Muscle of leg (tissue), 11 donors: ENCODE measurements around the gene CREB3L1. TPM values are rescaled to one million over a fixed set of nuclear protein-coding genes. Genes with fewer than 3 reads are reported as not detected.

Experiments
- DNase-seq: peaks from one replicate; pipeline ENCODE4 v3.0.0; 2013
- H3K27ac ChIP-seq: one replicate; pipeline ENCODE4 v1.5.1; 2013; ENCODE audit warnings: mild to moderate bottlenecking, low read length, control low read depth
- H3K27me3 ChIP-seq: one replicate; pipeline ENCODE4 v1.6.1; 2013; ENCODE audit warnings: low read length; ENCODE audit not compliant: control insufficient read depth, insufficient read depth
- H3K36me3 ChIP-seq: one replicate; pipeline ENCODE4 v1.6.1; 2013; ENCODE audit warnings: low read length; ENCODE audit not compliant: control insufficient read depth, insufficient read depth
- H3K4me1 ChIP-seq: one replicate; pipeline ENCODE4 v1.6.1; 2013; ENCODE audit warnings: low read length; ENCODE audit not compliant: control insufficient read depth, insufficient read depth
- H3K4me3 ChIP-seq: one replicate; pipeline ENCODE4 v1.5.1; 2013; ENCODE audit warnings: low read length, control low read depth
- H3K9me3 ChIP-seq: replicated peaks from 2 replicates; pipeline ENCODE4 v1.6.1; 2013; ENCODE audit warnings: low read depth, low read length; ENCODE audit not compliant: control insufficient read depth
- WGBS: methylation state at CpG from one replicate; pipeline ENCODE4 v1.1.5; 2013; ENCODE audit warnings: missing lambda C conversion rate; ENCODE audit not compliant: insufficient coverage; 5-methylcytosine and 5-hydroxymethylcytosine counted together
- polyA plus RNA-seq, 8 donors: library from polyadenylated mRNA; unstranded; fragments of 120-200 nt; gene quantifications; one replicate each; pipeline versions ENCODE4 v1.2.1 to v1.2.3, GENCODE V29; 2013; ENCODE audit warnings: inconsistent platforms in 1 of 8, low replicate concordance in 1 of 8; ENCODE audit not compliant: insufficient read length in 8 of 8, insufficient read depth in 1 of 8
- total RNA-seq: library from RNA; stranded (reverse); fragments of 120-200 nt; gene quantifications from one replicate; pipeline ENCODE4 v1.2.4, GENCODE V29; 2013

Gene CREB3L1
- total and polyA plus RNA-seq, 9 donors, result 14.2 to 70.7 (median 43.8) TPM

DNA sequence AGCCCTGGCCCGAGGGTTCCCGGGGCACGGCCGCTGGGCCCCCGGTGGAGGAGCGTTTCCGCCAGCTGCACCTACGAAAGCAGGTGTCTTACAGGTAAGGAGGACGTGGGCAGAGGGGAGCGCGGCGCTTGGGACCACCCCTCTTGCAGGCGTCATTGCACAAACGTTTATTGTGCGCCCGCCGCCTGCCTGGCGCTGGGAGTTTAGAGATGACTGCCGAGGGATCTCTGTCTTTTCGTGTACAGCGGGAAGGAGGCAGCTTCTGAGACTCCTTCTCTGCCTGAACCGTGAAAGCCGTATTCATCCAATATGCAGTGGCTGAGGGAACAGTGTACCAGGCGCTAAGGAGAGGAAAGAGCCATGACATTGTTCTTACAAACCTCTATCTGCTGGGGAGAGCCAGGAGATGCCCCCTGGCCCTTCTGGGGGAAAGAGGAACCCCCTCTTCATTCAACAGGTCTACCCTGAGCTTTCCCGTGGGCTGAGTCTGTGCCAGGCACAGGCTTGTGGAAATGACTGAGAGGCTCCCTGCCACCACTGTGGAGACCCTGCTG is 56.0 kb downstream of the CREB3L1 start:
- DNase-seq, result no peak
- Histone ChIP-seq H3K9me3 (no peaks in the 10 kb centered on the region), H3K4me3 (peak overlapping the region; percentile 17), H3K27ac (no peak overlapping the region), H3K27me3 (peaks cover 50% of the 10 kb centered on the region), H3K4me1 (peaks cover 28% of the 10 kb centered on the region), H3K36me3 (no peaks in the 10 kb centered on the region)
- 1% methylated on average over 14 of the region's 25 CpGs for WGBS

DNA sequence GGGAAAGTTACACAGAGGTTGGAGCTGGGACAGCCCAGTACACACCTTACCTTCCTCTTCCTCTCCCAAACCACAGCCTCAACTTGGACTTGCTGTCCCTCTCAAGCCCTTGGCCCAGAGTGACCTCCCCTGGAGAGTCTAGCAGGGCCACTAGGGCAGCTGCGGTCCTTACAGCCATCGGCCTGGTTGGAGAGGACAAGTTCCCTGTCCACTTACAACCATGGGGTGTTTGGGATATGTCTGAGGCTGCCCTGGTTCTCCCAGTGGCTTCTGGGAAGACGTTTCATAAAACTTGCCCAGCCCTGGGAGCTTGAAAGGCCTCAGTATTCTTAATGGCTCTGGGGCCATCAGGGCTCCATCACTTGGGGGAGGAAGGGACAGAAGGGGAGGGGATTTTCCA is 56.7 kb downstream of the CREB3L1 start:
- H3K27me3 ChIP-seq, result peaks cover 50% of the 10 kb centered on the region
- H3K4me3 ChIP-seq, result no peak overlapping the region
- peaks cover 36% of the 10 kb centered on the region for H3K4me1 ChIP-seq
- H3K36me3 ChIP-seq, result no peaks in the 10 kb centered on the region
- DNase-seq, result no peak
- 100% methylated on average over 1 of the region's 3 CpGs for WGBS
- no peaks in the 10 kb centered on the region for H3K9me3 ChIP-seq
- H3K27ac ChIP-seq, result no peak overlapping the region

DNA sequence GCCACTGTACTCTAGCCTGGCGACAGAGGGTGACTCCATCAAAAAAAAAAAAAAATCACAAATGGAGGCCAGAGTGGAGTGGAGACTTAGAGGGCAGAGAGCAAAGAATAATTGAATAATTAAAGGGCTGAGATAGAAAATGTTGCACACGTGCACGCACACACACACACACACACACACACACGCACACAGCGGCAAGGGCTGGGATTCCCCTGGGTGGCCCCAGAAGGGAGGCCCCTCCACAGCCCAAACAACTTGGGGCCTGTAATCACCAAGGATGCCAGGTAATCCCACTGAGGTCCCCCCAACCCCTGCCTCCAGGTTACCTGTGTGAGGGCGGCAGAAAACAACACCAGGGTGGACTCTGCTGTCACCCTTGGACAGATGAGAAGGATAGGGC is 57.8 kb downstream of the CREB3L1 start:
- no peaks in the 10 kb centered on the region for H3K9me3 ChIP-seq
- peaks cover 41% of the 10 kb centered on the region for H3K4me1 ChIP-seq
- H3K4me3 ChIP-seq, result no peak overlapping the region
- peaks cover 47% of the 10 kb centered on the region for H3K27me3 ChIP-seq
- no peak overlapping the region for H3K27ac ChIP-seq
- no peak for DNase-seq
- WGBS, result 90% methylated on average over 2 of the region's 6 CpGs
- H3K36me3 ChIP-seq, result no peaks in the 10 kb centered on the region

DNA sequence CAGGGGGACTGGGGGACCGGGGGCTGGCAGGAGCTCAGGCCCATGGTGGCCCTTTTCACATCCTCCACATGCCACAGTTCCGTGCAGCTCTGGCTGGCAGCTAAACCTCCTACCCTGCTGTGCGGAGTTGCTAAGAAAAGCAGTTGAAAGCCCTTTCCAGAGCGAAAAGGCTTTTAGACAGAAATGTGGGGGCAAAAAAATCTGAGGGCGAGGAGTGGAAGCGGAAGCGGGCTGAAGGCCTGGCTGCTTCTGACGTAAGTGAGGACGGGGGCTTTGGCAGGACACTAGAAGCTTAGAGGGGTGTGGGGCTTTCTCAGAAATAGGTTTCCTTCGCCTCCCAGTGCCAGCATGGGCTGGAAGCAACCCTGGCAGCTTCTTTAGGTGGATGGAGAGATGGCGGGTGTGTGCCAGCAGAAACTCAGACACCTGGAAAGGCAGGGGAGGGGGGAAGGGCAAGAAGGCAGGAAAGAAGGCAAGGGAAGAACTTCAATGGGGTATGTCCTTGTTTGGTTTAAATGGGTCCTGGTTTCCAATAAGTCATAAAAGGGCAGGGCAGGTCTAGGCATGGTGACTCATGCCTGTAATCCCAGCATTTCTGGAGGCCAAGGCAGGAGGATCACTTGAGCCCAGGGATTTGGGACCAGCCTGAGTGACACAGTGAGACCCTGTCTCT is 58.6 kb downstream of the CREB3L1 start:
- no peak overlapping the region for H3K27ac ChIP-seq
- H3K4me1 ChIP-seq, result peaks cover 38% of the 10 kb centered on the region
- DNase-seq, result no peak
- H3K27me3 ChIP-seq, result peaks cover 41% of the 10 kb centered on the region
- no peak overlapping the region for H3K4me3 ChIP-seq
- H3K9me3 ChIP-seq, result no peaks in the 10 kb centered on the region
- no peaks in the 10 kb centered on the region for H3K36me3 ChIP-seq
- WGBS, result 80% methylated on average over 9 of the region's 11 CpGs

DNA sequence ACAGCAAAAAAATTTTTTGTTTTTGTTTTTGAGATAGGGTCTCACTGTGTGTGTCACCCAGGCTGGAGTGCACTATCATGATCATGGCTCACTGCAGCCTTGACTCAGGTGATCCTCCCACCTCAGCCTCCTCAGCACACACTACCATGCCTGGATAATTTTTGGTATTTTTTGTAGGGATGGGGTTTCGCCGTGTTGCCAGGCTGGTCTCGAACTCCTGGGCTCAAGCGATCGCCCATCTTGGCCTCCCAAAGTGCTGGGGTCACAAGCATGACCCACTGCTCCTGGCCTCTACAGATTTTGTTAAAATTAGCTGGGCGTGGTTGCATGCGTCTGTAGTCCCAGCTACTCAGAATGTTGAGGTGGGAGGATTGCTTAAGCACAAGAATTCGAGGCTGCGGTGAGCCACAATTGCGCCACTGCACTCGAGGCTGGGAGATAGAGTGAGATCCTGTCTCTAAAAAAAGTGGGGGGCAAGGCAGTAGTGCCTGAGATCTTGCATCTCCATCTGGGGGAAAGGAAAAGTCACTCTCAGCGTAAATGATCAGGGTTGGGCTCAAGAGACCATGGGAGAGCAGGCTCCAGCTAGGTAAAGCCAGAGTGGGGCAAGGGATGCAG is 59.2 kb downstream of the CREB3L1 start:
- Histone ChIP-seq H3K36me3 (no peaks in the 10 kb centered on the region), H3K4me1 (peaks cover 40% of the 10 kb centered on the region), H3K4me3 (no peak overlapping the region), H3K9me3 (no peaks in the 10 kb centered on the region), H3K27me3 (peaks cover 35% of the 10 kb centered on the region), H3K27ac (no peak overlapping the region)
- no peak for DNase-seq
- WGBS, result 78% methylated on average over 10 of the region's 12 CpGs

DNA sequence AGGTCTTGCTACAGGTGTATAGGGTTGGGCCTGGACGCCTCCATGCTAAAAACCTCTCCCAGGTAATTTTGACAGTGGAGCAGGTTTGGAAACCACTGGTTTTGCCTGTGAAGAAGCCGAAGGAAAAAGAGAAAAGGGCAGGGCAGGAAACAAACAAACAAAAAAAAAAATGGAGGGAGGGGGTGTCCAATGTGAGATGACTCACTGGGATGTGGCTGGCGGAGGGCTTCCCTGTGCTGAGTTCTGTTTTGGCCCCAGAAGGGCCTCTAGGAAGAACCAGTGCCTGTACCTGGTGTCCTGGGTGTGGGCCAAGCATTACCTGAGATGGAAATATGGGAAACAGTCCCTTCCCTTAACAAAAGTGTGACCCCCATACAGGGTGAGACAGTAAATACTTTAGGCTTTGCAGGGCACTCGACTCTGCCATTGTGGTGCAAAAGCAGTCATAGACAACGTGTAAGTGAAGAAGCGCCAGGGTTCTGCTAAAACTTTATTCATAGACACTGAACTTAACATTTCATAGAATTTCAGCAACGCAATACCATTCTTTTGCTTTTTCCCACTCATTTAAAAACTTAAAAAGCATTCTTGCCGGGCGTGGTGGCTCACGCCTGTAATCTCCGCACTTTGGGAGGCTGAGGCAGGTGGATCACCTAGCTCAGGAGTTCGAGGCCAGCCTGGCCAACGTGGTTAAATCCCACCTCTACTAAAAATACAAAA is 60.3 kb downstream of the CREB3L1 start:
- peaks cover 42% of the 10 kb centered on the region for H3K4me1 ChIP-seq
- no peak for DNase-seq

DNA sequence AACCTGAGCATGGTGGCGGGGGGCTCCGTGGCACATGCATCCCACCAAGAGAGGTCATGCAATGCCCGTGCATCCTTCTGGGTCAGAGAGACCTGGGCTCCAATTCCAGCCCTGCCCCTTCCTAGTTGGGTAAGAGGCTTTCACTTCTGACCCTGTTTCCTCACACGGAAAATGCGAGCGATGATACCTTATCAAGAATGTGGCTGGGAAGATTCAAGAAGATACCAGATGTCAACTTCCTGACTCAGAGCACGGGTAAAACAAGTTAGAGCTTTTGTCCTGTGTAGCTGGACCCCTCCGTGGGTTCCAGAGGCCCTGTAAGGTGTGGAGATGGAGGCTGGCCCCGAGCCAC is 61.1 kb downstream of the CREB3L1 start:
- WGBS, result 38% methylated on average over 6 of the region's 9 CpGs
- H3K4me1 ChIP-seq, result peaks cover 42% of the 10 kb centered on the region
- no peaks in the 10 kb centered on the region for H3K9me3 ChIP-seq
- H3K36me3 ChIP-seq, result no peaks in the 10 kb centered on the region
- DNase-seq, result no peak
- H3K27ac ChIP-seq, result peak overlapping the region; percentile 47
- H3K27me3 ChIP-seq, result peaks cover 16% of the 10 kb centered on the region
- H3K4me3 ChIP-seq, result no peak overlapping the region

More for the DNA sequence above, 60.3 kb downstream of the CREB3L1 start:
- Histone ChIP-seq H3K4me3 (no peak overlapping the region), H3K27me3 (peaks cover 24% of the 10 kb centered on the region), H3K27ac (no peak overlapping the region), H3K36me3 (no peaks in the 10 kb centered on the region), H3K9me3 (no peaks in the 10 kb centered on the region)
- 85% methylated on average over 10 of the region's 13 CpGs for WGBS

DNA sequence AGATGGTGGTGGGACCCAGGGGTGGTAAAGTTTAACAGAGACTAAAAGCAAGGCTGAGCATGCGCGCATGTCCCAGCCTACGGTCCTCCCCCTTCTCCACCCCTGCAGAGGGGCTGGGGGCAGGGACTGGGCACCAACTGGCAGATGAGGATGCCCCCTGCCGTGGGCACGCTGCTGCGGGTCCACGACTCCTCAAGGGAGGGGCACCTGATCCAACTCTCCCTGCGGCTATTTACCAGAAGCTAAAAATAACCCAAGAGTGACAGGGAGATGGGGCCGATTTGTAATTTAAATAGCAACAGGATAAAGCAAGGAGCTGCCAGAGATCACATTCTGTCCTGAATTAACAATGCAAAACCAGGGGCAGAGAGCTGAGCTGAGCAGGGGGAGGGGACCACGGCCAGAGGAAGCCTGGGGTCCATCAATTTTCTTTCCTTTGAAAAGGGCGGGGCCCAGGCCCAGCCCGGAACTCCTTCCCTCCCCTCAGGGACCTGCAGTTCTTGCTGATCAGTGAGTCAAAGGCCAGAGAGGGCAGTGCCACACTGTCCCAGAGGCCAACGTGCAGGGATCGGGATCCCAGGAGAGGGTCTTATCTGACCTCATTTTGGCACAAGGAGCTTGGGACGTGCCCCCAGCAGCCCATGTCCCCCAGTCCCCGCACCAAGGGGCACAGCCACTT is 61.7 kb downstream of the CREB3L1 start:
- 31% methylated on average over 8 of the region's 16 CpGs for WGBS
- DNase-seq, result peak; percentile 59
- Histone ChIP-seq H3K36me3 (no peaks in the 10 kb centered on the region), H3K4me3 (no peak overlapping the region), H3K27ac (peak overlapping the region; percentile 49), H3K9me3 (no peaks in the 10 kb centered on the region), H3K27me3 (peaks cover 11% of the 10 kb centered on the region), H3K4me1 (peaks cover 43% of the 10 kb centered on the region)

DNA sequence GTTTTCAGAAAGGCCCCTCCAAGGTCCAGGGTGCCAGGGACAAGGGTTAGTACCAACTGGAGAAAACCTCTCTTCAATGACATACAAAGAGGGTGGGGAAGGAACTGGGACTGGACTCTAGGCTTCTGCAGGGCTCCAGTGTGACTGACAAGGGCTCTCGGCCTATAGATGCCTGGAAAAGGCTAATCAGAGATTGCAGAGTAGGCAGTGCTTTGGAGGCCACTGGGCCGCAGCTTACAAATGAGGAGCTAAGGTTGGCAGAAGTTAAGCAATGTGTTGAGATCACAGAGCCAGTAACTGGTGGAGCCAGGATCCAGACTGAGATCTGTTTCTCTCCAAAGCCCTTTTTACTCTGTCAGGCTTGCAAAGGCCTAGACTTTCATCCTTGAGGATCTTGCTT is 62.4 kb downstream of the CREB3L1 start:
- Histone ChIP-seq H3K27me3 (peaks cover 5% of the 10 kb centered on the region), H3K4me1 (peaks cover 43% of the 10 kb centered on the region), H3K27ac (no peak overlapping the region), H3K9me3 (no peaks in the 10 kb centered on the region), H3K36me3 (no peaks in the 10 kb centered on the region), H3K4me3 (no peak overlapping the region)
- 80% methylated on average over 1 of the region's 2 CpGs for WGBS
- no peak for DNase-seq

DNA sequence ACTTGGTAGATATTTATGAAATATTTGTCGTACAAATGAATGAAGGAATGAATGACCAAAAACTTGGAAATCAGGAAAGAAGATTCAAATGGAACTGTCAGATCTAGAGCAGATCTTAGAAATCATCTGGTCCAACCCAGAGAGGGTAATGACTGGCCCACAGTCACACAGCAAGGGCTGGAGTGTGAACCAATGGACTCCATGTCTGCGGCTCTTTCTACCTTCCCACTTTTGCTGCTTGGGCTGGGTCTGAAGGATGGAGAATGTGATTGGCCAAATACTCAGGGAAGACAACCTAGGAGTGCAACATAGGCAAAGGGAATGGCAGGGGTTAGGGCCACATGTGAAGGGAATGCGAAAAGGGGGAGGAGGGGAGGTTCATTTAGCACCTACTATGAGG is 64.0 kb downstream of the CREB3L1 start:
- no peak for DNase-seq
- no peaks in the 10 kb centered on the region for H3K9me3 ChIP-seq
- peaks cover 45% of the 10 kb centered on the region for H3K4me1 ChIP-seq
- H3K36me3 ChIP-seq, result no peaks in the 10 kb centered on the region
- 83% methylated on average over 2 of the region's 3 CpGs for WGBS
- no peak overlapping the region for H3K4me3 ChIP-seq
- H3K27ac ChIP-seq, result no peak overlapping the region
- no peaks in the 10 kb centered on the region for H3K27me3 ChIP-seq
